OCI-LY1 (cell line): ENCODE results near the gene SIAE.

Source experiments
- CTCF ChIP-seq: fragments of 200-600 bp; sonication (generic), shearing (Covaris generic); IDR thresholded peaks from 2 replicates; pipeline ENCODE4 v1.5.1; 2017; ENCODE audit warnings: mild to moderate bottlenecking, antibody characterized with exemption, low read length, moderate library complexity, mixed read lengths
- EZH2 ChIP-seq: fragments of 200-600 bp; sonication (generic), shearing (Covaris generic); IDR thresholded peaks from 2 replicates; pipeline ENCODE4 v1.8.0; 2017; ENCODE audit warnings: borderline replicate concordance, mixed run types, mild to moderate bottlenecking, antibody characterized with exemption, low read length, moderate library complexity, mixed read lengths

- no peak for TF ChIP-seq EZH2
- TF ChIP-seq CTCF: no peak
Observed at GRCh38 chr11:124595302-124595701, 78.2 kb downstream of the SIAE start.
